Stimulated activated naive CD4-positive, alpha-beta T cell (primary cell): ENCODE data around the gene CALCOCO1.

Experiments used
- DNase-seq, 6 experiments: peaks; one replicate each; lab custom pipeline; 2025; lab: John Stamatoyannopoulos, UW

Gene CALCOCO1

DNA sequence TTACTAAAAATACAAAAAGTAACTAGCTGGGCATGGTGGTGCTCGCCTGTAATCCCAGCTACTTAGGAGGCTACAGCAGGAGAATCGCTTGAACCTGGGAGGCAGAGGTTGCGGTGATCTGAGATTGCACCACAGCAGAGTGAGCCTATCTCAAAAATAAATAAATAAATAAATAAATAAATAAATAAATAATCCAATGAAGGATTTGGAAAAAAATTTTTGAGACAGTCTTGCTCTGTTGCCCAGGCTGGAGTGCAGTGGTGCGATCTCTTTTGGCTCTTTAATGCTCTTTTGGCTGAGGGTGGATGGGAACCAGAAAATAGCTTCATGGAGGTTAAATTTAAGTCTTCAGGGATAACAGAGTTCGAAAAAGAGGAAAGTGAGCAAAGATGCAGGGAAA lies 63.1 kb downstream of the CALCOCO1 start:
- DNase-seq = no peak

DNA sequence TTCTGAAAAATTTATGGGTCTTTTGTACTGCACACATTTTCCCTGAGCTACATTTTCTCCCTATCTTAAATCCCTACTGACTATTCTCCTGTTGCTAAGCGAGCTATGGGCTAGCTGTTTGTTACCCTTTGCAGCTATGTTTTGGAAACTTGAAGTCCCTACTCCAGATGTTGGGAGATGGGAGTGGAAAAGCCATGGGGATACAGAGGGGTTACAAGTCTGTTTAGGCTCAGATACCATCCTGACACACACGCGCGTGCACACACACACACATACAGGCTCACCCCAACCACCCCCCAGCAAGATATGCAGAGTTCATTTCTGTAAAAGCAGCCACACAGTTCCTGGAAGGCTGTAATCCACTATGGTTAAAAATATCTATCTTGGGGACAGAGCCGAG lies 67.2 kb downstream of the CALCOCO1 start:
- DNase-seq = no peak

DNA sequence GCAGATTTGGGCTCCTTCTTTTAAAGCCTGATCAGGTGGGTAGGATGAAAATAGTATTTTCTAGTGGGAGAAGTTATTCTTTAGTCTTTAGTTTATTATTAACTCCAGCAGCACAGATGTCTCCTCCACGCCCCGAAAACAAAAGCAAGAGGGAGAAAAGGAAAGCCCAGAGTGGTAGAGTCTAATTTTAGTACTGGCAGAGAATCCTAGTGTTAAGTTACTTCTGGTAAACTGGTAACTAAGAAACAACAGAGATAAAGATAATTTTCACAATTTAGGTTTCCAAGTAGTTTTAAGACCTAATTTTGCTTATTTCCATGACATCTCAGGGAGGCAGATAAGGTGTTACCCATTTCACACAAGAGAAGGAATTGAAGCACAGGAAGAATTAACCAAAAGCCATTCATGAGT lies 67.7 kb downstream of the CALCOCO1 start:
- no peak for DNase-seq

DNA sequence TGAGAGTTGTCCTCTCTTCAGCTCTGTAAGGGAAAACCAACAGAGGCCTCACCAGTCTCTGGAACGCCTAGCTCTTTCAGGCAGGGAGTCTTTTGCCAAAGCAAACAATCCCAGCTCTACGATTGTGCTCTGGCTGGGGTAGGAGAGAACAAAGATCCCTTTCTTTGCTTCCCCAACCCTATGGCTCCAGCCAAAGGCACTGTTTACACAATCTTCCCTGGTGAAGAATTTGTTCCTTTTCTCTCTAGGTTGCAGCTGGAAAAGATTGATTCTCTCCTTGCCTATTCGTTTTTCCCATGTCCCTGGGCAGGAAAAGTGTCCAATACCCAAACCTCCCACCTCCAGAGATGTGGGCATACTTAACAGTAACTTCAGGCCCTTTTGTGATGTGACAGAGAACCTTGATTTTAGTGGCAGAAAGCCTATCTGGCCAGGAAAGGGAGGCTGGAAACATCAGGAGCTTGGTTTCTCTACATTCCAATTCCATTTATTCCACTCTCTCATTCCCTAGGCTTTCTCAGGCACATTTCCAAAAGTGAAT lies 68.2 kb downstream of the CALCOCO1 start:
- no peak for DNase-seq
